Large intestine (tissue), 3 donors: ENCODE results near the gene ZWILCH. TPM values are rescaled to one million over a fixed set of nuclear protein-coding genes. Genes with fewer than 3 reads are reported as not detected.
"Not testable (repeated sequence)": the region's sequence is repeated elsewhere in the genome, so short reads cannot be mapped to it uniquely, and the experiment has no call there.

Source experiments
- DNase-seq, 2 donors: peaks; one replicate each; pipeline versions ENCODE4 v3.0.0 to v3.0.0-alpha.2; 2013
- H3K27ac ChIP-seq: one replicate; pipeline ENCODE4 v1.5.1; 2013; ENCODE audit warnings: low read length
- H3K27me3 ChIP-seq: 2 replicates; pipeline ENCODE4 v1.6.1; 2013; ENCODE audit warnings: low read length; ENCODE audit not compliant: control insufficient read depth, insufficient read depth
- H3K36me3 ChIP-seq: 2 replicates; pipeline ENCODE4 v1.6.1; 2013; ENCODE audit warnings: low read length; ENCODE audit not compliant: control insufficient read depth, insufficient read depth
- H3K4me1 ChIP-seq: one replicate; pipeline ENCODE4 v1.6.1; 2013; ENCODE audit warnings: low read length; ENCODE audit not compliant: control insufficient read depth, insufficient read depth
- H3K4me3 ChIP-seq: one replicate; pipeline ENCODE4 v1.5.1; 2013; ENCODE audit warnings: low read length
- H3K9me3 ChIP-seq: one replicate; pipeline ENCODE4 v1.6.1; 2013; ENCODE audit warnings: mild to moderate bottlenecking, low read depth, low read length, moderate library complexity; ENCODE audit not compliant: control insufficient read depth
- WGBS: methylation state at CpG from one replicate; pipeline ENCODE4 v1.1.5; 2013; ENCODE audit warnings: low lambda C conversion rate; ENCODE audit not compliant: insufficient coverage; 5-methylcytosine and 5-hydroxymethylcytosine counted together
- polyA plus RNA-seq: library from polyadenylated mRNA; unstranded; fragments of 120-200 nt; gene quantifications from one replicate; pipeline ENCODE4 v1.2.1, GENCODE V29; 2013

The ZWILCH gene
- polyA plus RNA-seq, 1 donor: 12.3 TPM

DNA sequence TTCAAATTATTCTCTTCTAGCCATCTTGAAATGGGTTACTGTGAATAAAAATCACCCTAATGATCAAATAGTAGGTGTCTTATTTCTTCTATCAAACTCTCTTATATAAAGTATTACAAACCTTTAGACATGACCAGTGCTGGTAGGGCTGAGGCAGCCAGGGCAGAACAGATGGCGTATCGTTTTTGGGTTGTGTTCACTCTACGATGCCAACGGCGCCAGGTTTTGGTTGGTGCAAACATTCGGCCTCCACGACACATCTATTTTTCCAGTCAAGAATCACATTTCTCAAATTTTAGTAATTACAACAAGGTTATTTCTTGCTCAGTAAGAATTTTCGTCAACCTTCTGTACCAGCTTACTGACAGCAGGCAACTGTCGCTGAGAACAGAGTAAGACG, 2.6 kb upstream of the ZWILCH start:
- Histone ChIP-seq H3K36me3 (peaks cover 49% of the 10 kb centered on the region), H3K9me3 (no peaks in the 10 kb centered on the region), H3K27ac (no peak overlapping the region), H3K4me1 (peaks cover 9% of the 10 kb centered on the region), H3K4me3 (peak overlapping the region; percentile 91), H3K27me3 (no peaks in the 10 kb centered on the region)
- 100% methylated on average over 2 of the region's 10 CpGs for WGBS
- DNase-seq: no peak

DNA sequence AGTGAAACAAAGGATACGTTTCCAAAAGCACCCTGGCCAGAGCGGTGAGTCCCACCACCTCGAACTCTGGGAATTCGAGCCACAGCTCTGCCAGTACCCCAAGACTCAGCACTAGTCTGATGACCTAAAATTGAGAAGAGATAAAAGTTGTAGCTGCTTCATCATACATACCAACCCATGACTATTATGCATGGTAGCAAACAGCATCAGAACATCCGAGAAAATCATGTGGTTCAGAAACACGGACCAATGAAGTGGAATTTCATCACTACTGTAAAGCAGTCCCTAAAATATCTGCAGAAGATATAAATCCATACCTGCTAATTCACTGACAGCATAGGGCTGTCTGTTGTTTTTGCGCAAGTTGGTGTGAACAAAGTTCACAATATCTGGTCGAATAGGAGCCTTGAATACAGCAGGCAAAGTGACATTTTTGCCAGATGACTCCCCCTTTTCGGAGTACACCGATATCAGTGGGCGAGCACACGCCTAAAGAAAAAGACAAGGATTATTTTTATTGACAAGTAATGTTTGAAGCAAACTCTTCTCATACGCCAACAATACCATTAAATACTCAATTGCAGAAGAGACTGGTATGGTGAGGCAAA, 2.0 kb upstream of the ZWILCH start:
- H3K4me1 ChIP-seq, H3K9me3 ChIP-seq, H3K27me3 ChIP-seq: not testable (repeated sequence)
- peak in 1 of 2 donors; percentile 9 for DNase-seq
- peak overlapping the region; percentile 91 for H3K4me3 ChIP-seq
- no CpG with 5 or more reads among the region's 13 CpGs for WGBS
- H3K36me3 ChIP-seq: peaks cover 45% of the 10 kb centered on the region
- H3K27ac ChIP-seq: peak overlapping the region; percentile 73

DNA sequence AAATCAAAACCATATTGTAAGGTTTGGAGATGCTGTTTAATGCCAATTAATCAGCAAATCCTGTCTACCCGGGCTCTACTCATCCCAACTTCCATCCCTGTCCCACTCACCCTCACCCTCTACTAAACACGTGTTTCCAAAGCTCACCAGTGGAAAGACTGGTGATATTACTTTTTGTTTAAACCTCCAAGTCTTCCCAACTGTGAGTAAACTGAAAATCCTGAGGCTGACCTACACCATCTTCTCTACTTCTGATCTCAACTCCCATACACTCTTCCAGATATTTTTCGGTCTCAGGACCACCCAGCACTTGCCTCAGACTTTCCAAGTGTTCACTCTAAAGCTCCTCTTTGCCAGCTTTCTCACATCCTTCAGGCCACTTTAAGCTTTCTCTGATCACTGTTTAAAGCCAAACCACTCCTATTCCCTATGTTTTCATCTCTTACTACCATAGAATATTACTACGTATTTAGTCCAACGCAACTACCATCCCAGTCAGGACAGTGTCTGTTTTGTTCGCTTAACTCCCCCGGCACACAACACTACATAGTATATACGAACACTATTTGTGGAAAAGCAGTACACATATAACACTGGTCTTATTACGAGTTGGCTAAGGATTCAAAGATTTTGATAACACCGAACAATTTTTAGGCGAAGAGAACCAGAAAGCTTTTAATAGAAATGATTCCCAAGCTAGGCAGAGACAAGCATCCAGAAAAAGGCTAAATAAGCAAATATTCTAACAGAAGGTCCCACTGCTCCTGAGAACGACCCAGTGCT, 1.2 kb upstream of the ZWILCH start:
- Histone ChIP-seq H3K4me3 (peak overlapping the region; percentile 91), H3K9me3 (no peaks in the 10 kb centered on the region), H3K36me3 (peaks cover 36% of the 10 kb centered on the region), H3K4me1 (peaks cover 9% of the 10 kb centered on the region), H3K27me3 (no peaks in the 10 kb centered on the region), H3K27ac (peak overlapping the region; percentile 73)
- DNase-seq: peak in 1 of 2 donors; percentile 5
- WGBS: 0% methylated on average over 3 of the region's 12 CpGs

DNA sequence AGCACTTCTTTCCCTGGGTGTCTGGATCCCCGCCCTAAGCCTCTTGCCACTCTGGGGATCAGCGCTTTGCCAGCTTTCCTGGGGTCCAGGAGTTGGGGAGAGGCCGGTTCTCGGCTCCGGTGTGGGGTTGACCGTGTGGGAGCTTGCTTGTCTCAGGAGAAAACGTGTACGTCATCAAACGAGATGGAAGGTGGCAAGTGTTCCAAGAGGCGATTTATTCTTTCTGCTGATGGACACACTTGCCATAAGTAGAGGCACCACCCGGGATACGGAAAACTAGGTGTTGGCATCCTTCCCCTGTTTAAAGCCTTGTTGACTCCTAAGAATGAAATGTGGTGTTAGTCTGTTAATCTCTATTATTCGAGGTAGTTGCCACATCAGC, 295 bp downstream of the ZWILCH start:
- Histone ChIP-seq H3K27ac (peak overlapping the region; percentile 73), H3K36me3 (peaks cover 25% of the 10 kb centered on the region), H3K9me3 (no peaks in the 10 kb centered on the region), H3K27me3 (no peaks in the 10 kb centered on the region), H3K4me1 (peaks cover 9% of the 10 kb centered on the region), H3K4me3 (peak overlapping the region; percentile 91)
- 0% methylated on average over 1 of the region's 13 CpGs for WGBS
- DNase-seq: peak in 1 of 2 donors; percentile 33

GRCh38 chr15:66505818-66506217, 692 bp downstream of the ZWILCH start:
- H3K9me3 ChIP-seq: no peaks in the 10 kb centered on the region
- no peaks in the 10 kb centered on the region for H3K27me3 ChIP-seq
- peaks cover 9% of the 10 kb centered on the region for H3K4me1 ChIP-seq
- no peak overlapping the region for H3K27ac ChIP-seq
- H3K36me3 ChIP-seq: peaks cover 21% of the 10 kb centered on the region
- WGBS: 53% methylated on average over 3 of the region's 4 CpGs
- DNase-seq: no peak
- peak overlapping the region; percentile 91 for H3K4me3 ChIP-seq

DNA sequence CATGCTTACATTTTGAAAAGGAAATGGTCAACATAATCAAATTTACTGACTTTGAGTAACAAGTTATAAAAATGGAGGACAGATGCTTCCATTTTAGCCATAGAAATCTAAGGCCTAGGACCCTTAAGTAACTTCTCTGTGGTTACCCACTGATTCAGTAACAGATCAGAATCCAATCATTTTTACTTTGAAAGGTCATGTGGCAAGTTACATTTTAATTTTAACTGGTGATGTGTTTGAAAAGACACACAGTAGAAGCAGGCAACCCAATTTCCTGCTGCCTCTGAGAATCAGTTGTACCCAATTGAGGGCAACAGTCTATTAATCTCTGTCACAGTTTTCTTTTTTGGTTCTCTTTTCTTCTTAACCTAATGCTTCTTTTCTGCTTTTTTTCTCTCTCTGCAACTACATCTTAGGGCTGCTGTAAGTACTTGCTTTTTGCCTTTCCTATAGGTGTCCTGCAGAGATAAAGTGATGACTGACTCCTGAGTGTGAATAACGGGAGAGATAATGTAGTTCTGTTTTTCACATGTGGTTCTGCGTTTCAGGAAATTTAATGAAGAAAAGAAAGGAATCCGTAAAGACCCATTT, 3.3 kb downstream of the ZWILCH start:
- Histone ChIP-seq H3K4me3 (no peak overlapping the region), H3K27ac (no peak overlapping the region), H3K27me3 (no peaks in the 10 kb centered on the region), H3K4me1 (no peaks in the 10 kb centered on the region), H3K9me3 (no peaks in the 10 kb centered on the region), H3K36me3 (no peaks in the 10 kb centered on the region)
- DNase-seq: no peak
- WGBS: 100% methylated on average over 1 of the region's 3 CpGs

DNA sequence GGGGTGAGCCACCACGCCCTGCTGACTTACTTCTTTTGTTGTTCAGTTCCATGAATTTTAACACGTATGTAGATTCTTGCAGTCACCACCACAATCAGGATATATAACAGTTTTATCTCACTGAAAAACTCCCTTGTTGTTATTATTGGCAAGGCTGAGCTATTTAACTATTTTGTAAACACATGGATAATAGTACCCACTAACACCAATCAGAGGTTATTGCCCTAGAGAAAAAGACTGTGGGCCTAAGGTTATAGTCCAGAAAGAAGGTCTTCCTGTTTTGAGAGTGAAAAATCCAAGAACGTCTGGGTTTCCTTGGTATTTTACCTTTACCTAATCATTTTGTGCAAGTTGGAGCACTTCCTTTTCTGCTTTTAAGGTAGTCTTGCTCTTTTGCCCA, 9.5 kb downstream of the ZWILCH start:
- 100% methylated on average over 1 of the region's 3 CpGs for WGBS
- no peaks in the 10 kb centered on the region for H3K4me1 ChIP-seq
- no peak overlapping the region for H3K4me3 ChIP-seq
- H3K36me3 ChIP-seq: peaks cover 16% of the 10 kb centered on the region
- H3K27ac ChIP-seq: no peak overlapping the region
- H3K9me3 ChIP-seq: no peaks in the 10 kb centered on the region
- no peak for DNase-seq
- H3K27me3 ChIP-seq: no peaks in the 10 kb centered on the region

DNA sequence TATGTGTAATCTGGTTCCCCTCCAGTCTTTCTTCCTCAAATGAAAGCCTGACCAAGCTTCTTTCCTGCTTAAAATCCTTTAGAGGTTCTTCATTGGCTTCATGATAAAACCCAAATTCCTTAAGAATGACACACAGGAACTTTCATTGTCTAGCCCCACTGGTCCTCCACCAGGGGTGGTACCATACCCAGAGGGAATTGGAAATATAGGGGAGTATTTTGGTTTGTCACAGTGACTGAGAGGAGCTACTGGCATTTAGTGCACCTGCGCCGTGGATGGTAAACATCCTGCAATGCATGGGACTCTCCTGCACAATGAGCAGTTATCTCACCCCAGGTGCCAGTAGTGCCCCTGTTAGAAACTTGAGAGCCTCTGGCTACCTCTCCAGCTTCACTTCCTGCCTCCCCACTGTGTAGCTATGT, 10.8 kb downstream of the ZWILCH start:
- Histone ChIP-seq H3K4me1 (no peaks in the 10 kb centered on the region), H3K27ac (no peak overlapping the region), H3K9me3 (no peaks in the 10 kb centered on the region), H3K4me3 (no peak overlapping the region), H3K27me3 (no peaks in the 10 kb centered on the region), H3K36me3 (peaks cover 17% of the 10 kb centered on the region)
- no peak for DNase-seq
- WGBS: no CpG with 5 or more reads among the region's 2 CpGs

DNA sequence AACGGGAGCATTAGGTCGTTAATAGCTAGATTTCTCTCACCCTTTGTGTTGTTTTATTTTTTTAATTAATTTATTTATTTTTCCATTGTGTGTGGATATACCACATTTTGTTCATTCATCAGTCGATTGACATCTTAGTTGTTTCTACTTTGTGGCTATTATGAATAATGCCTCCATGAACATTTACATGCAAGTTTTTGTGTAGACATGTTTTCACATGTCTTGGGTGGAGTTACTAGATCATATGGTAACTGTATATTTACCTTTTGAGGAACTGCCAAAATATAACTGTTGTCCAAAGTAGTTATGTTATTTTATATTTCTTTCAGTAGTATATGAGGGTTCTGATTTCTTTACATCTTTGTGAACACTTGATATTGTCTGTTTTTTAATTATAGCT, 18.8 kb downstream of the ZWILCH start:
- H3K4me3 ChIP-seq: no peak overlapping the region
- no peak for DNase-seq
- peaks cover 11% of the 10 kb centered on the region for H3K36me3 ChIP-seq
- H3K9me3 ChIP-seq: no peaks in the 10 kb centered on the region
- H3K27ac ChIP-seq: no peak overlapping the region
- WGBS: 94% methylated on average over 3 of the region's 3 CpGs
- no peaks in the 10 kb centered on the region for H3K27me3 ChIP-seq
- H3K4me1 ChIP-seq: no peaks in the 10 kb centered on the region

- Histone ChIP-seq H3K4me3 (no peak overlapping the region), H3K9me3 (no peaks in the 10 kb centered on the region), H3K27ac (no peak overlapping the region), H3K27me3 (no peaks in the 10 kb centered on the region), H3K4me1 (no peaks in the 10 kb centered on the region), H3K36me3 (peaks cover 13% of the 10 kb centered on the region)
- DNase-seq: no peak
- WGBS: 85% methylated on average over 3 of the region's 4 CpGs
These were observed 19.7 kb downstream of the ZWILCH start for GRCh38 chr15:66524838-66525237.
